ENCODE results near the gene MCRS1. TPM values are rescaled to one million over a fixed set of nuclear protein-coding genes. Genes with fewer than 3 reads are reported as not detected.
A peak's percentile ranks its signal among the peaks of the same experiment; 100 is the strongest.

Gene MCRS1
- total RNA-seq, 2 experiments from 2014 or later: 65.4 to 75.6 TPM

- CTCF ChIA-PET (ENCODE audit: unreplicated experiment): no interaction called here
- Histone ChIP-seq H2AFZ (ENCODE audit: low read length) (no peak overlapping the region), H3K4me2 (ENCODE audit: low read length) (no peak overlapping the region), H3K36me3 (ENCODE audit: insufficient read depth, low read length) (no peaks in the 10 kb centered on the region), H3K79me2 (ENCODE audit: insufficient read depth, low read depth, low read length) (no peaks in the 10 kb centered on the region), H3K4me3 (ENCODE audit: low read depth, low read length, poor library complexity, severe bottlenecking) (no peak overlapping the region), H3K9me2 (ENCODE audit: insufficient read depth, low read length) (no peaks in the 10 kb centered on the region), H3K4me1 (ENCODE audit: insufficient read depth, low read length, poor library complexity, severe bottlenecking) (peaks cover 20% of the 10 kb centered on the region), H3K27ac (ENCODE audit: low read depth, low read length, poor library complexity, severe bottlenecking) (no peak overlapping the region), H3K9me3 (ENCODE audit: low read length) (no peaks in the 10 kb centered on the region), H4K20me1 (ENCODE audit: insufficient read depth, low read length) (no peaks in the 10 kb centered on the region)
- no TSS peak for BruUV-seq (replicated peaks)
- POLR2A ChIA-PET: interaction anchor here (0.6 to 1.1 kb wide), 3 partner anchors 13 to 730 kb away, joined by 3 read pairs; no protein-coding TSS in a partner anchor
- intact Hi-C loops (cut with micrococcal nuclease; ENCODE audit: unreplicated experiment): loop anchor here (5.0 kb wide), 1 partner anchor 72 kb away; the partner anchor contains the start of gene PRPF40B
- DNase-seq (ENCODE audit: low spot score): peak; percentile 32
- TF ChIP-seq CTCF (conservative IDR thresholded peaks at IDR 0.05; ENCODE audit: low read length) (no peak), EZH2phosphoT487 (IDR thresholded peaks at IDR 0.05; ENCODE audit: borderline replicate concordance, low read depth, low read length) (no peak)
Measured at GRCh38 chr12:49549735-49550692, 17.9 kb downstream of the MCRS1 start.

- no peak for DNase-seq (ENCODE audit: low spot score)
- Histone ChIP-seq H2AFZ (ENCODE audit: low read length) (no peak overlapping the region), H3K27ac (ENCODE audit: low read depth, low read length, poor library complexity, severe bottlenecking) (no peak overlapping the region)
Measured at GRCh38 chr12:49548822-49549648, 18.9 kb downstream of the MCRS1 start.

More at GRCh38 chr12:49548822-49549648, 18.9 kb downstream of the MCRS1 start:
- Histone ChIP-seq H4K20me1 (ENCODE audit: insufficient read depth, low read length) (no peaks in the 10 kb centered on the region), H3K4me2 (ENCODE audit: low read length) (no peak overlapping the region), H3K4me1 (ENCODE audit: insufficient read depth, low read length, poor library complexity, severe bottlenecking) (peaks cover 28% of the 10 kb centered on the region), H3K9me2 (ENCODE audit: insufficient read depth, low read length) (no peaks in the 10 kb centered on the region), H3K79me2 (ENCODE audit: insufficient read depth, low read depth, low read length) (no peaks in the 10 kb centered on the region), H3K9me3 (ENCODE audit: low read length) (no peaks in the 10 kb centered on the region), H3K36me3 (ENCODE audit: insufficient read depth, low read length) (no peaks in the 10 kb centered on the region), H3K4me3 (ENCODE audit: low read depth, low read length, poor library complexity, severe bottlenecking) (no peak overlapping the region)
- POLR2A ChIA-PET: no interaction called here
- CTCF ChIA-PET (ENCODE audit: unreplicated experiment): no interaction called here
- TF ChIP-seq EZH2phosphoT487 (IDR thresholded peaks at IDR 0.05; ENCODE audit: borderline replicate concordance, low read depth, low read length): no peak
- TF ChIP-seq CTCF (conservative IDR thresholded peaks at IDR 0.05; ENCODE audit: low read length): no peak
- no TSS peak for BruUV-seq (replicated peaks)
- intact Hi-C loops (cut with micrococcal nuclease; ENCODE audit: unreplicated experiment): no loop called here

Measured in OCI-LY7 (cell line).